SIG-M5 treated with dmso at 0.1 percent for 504 hours (cell line): Measurements from ENCODE around the gene CAMK2G.
"Not testable (repeated sequence)": the region's sequence is repeated elsewhere in the genome, so short reads cannot be mapped to it uniquely, and the experiment has no call there.

ENCODE experiments used
- DNase-seq: peaks from one replicate; lab custom pipeline; 2025; ENCODE audit not compliant: unreplicated experiment; lab: John Stamatoyannopoulos, UW

The CAMK2G gene

GRCh38 chr10:73841526-73842285 lies 32.6 kb downstream of the CAMK2G start:
- no peak for DNase-seq

GRCh38 chr10:73841061-73841421 lies 33.3 kb downstream of the CAMK2G start:
- no peak for DNase-seq

- DNase-seq, result no peak
Measured at GRCh38 chr10:73840403-73841060, 33.8 kb downstream of the CAMK2G start.

GRCh38 chr10:73840056-73840402 lies 34.3 kb downstream of the CAMK2G start:
- no peak for DNase-seq

- no peak for DNase-seq
Measured at GRCh38 chr10:73839276-73839966, 34.9 kb downstream of the CAMK2G start.

GRCh38 chr10:73838827-73839226 lies 35.5 kb downstream of the CAMK2G start:
- no peak for DNase-seq

GRCh38 chr10:73838008-73838567 lies 36.3 kb downstream of the CAMK2G start:
- DNase-seq, result no peak

- DNase-seq, result no peak
Measured at GRCh38 chr10:73837072-73837471, 37.3 kb downstream of the CAMK2G start.

- DNase-seq, result no peak
Measured at GRCh38 chr10:73836427-73836980, 37.9 kb downstream of the CAMK2G start.

GRCh38 chr10:73829090-73829489 lies 45.3 kb downstream of the CAMK2G start:
- not testable (repeated sequence) for DNase-seq

- DNase-seq, result no peak
Measured at GRCh38 chr10:73828161-73828560, 46.2 kb downstream of the CAMK2G start.

- DNase-seq, result no peak
Measured at GRCh38 chr10:73827346-73828089, 46.8 kb downstream of the CAMK2G start.

GRCh38 chr10:73824146-73824725 lies 50.1 kb downstream of the CAMK2G start:
- no peak for DNase-seq

GRCh38 chr10:73823391-73823790 lies 51.0 kb downstream of the CAMK2G start:
- DNase-seq, result no peak

- DNase-seq, result no peak
Measured at GRCh38 chr10:73819513-73820093, 54.8 kb downstream of the CAMK2G start.

GRCh38 chr10:73819081-73819480 lies 55.3 kb downstream of the CAMK2G start:
- DNase-seq, result no peak

GRCh38 chr10:73818402-73818801 lies 56.0 kb downstream of the CAMK2G start:
- DNase-seq, result no peak

GRCh38 chr10:73817826-73818225 lies 56.5 kb downstream of the CAMK2G start:
- no peak for DNase-seq

GRCh38 chr10:73816917-73817729 lies 57.2 kb downstream of the CAMK2G start:
- no peak for DNase-seq
